Measurements from ENCODE around the gene MYH14.
"Not testable (repeated sequence)": the region's sequence is repeated elsewhere in the genome, so short reads cannot be mapped to it uniquely, and the experiment has no call there.

The MYH14 gene

DNA sequence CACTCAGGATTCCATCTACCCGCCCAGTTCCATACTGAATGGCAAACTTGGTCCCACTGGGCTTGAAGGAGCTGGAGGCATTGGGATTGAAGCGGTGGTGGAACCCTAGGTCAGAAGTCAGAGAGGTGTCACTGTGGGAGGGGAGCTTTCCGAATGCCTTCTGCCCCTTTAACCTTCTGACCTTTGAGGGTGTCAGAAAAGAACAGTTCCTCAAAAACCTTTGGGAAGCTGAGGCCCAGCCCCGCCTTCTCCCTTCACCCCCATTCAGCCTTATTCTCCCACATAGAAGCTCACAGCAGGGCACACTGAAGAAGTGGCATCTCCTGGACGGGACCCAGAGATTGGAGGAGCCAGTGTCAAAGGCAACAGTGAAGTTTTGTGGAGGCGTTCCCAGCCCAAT lies 133.6 kb downstream of the MYH14 start:
- DNase-seq = not testable (repeated sequence)

DNA sequence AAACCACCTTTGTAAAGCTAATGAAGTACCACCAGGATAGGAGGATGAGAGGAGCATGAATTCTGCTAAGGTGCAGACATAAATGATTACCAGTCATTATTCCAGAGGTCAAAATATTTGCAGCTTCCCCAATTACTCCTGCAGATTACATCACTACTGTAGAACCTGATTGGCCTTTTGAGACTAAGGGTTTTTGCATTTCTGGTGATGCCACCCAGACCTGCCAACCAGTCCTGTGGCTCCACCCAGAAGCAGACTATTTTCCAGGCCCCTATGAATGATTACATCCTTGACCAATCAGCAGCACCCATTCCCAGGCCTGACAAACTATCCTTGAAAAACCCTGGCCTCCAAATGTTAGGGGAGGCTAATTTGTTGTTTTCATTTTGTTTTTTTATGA lies 136.9 kb downstream of the MYH14 start:
- no peak for DNase-seq

DNA sequence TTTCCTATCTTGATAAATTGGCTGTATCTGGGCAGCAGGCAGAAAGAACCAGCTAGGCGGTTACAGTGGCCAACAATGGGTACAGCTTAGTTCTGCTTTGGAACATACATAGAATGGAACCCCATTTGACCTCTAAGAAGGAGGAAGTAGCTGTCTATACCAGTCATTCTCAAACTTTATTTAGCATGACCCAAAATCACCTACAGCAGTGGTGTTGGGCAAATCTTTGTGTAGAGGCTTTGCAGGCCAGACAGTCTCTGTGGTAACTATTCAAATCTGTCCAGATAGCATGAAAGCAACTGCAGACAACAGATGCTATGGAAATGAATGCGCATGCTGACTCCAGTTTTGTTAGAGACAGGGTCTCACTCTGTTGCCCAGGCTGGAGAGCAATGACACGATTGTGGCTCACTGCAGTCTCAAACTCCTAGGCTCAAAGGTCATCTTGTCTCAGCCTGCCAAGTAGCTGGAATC lies 137.7 kb downstream of the MYH14 start:
- no peak for DNase-seq

DNA sequence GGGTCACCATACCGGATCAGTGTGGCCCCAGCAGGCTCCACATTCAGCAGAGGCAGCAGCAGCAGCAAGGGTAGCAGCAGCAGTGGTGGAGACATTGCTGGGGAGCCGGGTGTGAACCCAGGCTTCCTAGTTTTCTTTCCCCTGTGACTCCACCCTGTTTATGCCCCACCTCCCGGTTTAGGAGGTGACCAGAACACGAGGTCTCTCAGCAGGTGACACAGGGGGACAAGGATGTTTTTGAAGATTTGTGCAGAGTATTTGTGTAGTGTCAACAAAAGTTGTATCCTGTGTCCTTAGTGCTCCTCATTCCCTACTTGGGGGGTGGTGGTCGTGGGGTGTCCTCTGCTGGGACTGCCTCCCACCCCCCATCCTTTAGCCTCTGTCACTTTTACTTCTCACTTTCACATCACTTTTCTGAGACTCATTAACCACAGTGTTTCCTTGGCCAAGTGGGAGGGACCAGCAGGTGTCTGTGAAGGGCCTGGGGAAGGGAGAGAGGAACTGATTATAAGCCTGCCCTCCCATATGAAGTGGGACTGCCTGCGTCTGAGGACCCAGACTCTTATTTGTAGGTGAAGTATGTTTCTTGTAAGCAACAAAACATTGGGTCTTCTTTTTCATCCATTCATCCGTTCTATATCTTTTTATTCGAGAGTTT lies 141.4 kb downstream of the MYH14 start:
- DNase-seq = no peak

DNA sequence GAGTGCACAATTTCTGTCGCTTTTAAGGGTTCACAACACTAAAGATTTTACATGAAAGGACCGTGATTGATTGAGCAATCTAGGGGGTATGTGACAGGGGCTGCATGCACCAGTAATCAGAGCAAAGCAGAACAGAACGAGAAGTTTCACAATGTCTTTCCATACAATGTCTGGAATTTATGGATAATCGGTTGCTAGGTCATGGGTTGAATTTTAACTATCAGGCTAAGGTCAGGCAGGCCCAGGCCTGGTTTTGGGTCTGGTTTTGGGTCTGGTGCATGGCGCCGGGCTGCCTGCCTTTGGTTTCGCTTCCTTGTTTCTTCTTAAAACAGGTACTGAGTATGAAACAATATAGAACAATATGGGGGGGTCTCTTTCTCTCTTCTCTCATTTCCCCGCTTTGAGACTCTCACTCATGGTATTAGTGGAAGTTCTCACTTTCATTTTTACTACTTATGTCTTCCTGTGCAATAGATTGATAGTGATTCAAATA lies 143.7 kb downstream of the MYH14 start:
- DNase-seq = not testable (repeated sequence)

DNA sequence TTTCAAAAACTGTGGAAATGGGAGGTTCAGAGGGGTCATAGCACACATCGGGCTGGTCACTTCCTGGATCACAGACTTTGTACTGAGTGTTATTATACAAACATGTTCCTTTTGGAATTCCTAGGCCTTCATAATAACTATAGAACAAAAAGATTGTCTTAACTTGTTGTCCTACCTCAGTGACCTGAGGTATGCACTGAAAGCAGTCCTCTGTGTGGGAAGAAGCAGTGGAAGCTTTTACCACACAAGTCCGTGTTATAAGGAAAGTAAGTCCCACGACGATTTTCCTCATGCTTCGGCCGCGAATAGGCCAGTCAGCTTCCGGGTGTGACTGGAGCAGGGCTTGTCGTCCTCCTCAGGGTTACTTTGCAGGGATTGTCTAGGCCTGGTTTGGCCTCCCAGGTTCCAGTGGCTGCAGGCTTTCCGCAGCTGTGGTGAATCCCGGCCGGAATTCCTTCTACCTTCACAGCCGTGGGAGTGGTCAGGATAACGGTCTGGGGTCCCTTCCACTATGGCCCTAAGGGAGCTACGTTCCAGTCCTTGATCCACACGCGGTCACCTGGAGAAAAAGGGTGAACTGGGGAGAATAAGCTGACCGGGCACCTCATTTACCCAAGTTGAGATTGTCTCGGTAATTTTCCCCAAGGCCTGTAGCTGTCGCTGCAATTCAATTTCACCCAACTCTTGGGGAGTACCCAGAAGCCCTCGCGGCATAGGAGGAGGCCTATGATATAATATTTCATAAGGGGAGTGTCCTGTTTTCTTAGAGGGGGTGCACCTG lies 146.0 kb downstream of the MYH14 start:
- no peak for DNase-seq

DNA sequence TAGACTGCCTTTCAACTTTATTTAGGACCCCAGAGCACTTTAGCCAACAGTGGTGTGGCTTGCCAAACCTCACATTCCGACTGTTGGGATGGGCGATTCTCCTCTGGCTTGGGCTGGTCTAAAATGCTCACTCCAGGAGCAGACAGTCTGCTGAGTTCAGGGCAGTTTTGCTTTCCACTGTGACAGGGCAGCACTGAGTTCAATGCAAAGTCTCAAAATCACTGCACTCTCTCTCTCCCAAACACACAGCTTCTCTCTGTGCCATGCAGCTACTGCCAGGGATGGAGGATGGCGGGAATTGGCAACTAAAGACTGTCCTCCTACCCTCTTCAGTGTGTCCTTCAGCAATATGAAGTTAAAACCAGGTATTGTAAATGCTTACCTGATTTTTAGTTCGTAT lies 148.8 kb downstream of the MYH14 start:
- no peak for DNase-seq

DNA sequence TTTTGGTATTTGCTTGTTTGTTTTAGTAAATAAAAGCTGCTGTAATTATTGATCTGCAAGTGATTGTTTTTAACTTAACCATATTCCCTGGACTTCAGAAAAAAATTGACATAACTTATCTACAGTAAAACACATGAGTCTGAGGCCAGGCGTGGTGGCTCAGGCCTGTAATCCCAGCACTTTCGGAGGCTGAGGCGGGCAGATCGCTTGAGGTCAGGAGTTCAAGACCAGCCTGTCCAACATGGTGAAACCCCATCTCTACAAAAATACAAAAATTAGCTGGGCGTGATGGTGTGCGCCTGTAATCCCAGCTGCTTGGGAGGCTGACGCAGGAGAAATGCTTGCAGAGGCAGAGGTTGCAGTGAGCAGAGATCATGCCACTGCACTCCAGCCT lies 150.1 kb downstream of the MYH14 start:
- DNase-seq = not testable (repeated sequence)

DNA sequence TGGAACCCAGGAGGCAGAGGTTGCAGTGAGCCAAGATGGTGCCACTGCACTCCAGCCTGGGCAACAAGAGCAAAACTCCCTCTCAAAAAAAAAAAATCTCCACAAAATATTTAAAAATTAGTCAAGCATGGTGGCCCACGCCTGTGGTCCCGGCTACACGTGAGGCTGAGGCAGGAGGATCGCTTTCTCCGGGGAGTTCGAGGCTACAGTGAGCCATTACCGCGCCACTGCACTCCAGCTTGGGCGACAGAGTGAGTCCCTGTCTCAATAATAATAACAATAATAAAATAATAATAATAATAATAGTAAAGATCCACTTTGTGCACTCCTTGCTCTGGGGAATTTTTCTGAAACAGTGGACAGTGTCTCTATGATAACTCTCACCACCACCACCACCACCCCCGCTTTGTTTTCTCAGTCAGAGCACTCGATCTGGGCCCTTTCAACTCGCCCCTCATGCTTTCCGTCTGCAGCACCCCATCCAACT lies 153.3 kb downstream of the MYH14 start:
- DNase-seq = no peak

DNA sequence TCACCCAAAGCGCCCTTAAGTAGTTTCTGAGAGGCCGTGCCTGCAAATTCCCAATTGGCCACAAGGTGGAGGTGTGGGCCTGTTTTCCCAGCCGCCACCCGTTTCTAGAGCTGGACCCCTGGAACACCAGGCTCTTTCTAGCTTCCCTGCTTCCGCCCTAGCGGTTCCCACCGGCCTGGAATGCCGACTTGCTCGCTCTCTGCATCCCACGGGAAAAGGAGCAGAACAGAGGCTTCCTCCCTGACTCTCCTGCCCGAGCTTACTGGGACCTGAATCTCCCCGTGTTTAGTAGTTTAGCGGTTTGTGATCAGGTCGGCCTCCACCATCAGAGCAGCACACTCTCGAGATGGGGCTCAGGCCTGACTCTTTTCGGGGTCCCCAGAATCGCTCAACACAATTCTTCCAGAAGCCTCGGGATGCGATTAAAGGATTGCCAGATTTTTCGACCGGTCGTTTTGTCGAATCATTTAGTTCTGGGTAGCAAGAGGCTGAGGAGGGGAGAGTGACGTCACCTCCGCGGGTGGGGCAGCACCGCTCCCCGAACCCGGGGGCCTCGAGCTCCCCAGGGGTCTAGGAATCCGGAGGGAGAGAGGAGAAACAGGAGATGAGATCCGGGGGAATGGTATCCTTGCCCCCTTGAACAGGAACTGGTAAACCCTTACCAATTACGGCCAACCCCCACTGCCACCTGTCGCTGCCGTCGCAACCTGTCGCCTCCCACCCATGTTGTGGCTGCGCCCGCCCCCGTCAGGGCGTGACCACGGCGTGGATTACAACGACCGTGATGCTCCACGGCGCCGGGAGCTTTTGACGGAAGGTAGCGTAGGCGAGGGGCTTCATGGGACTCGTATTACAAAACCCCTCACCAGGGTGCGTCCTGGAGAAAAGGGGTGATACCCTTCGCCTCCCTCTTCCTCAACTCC lies 154.0 kb downstream of the MYH14 start:
- peak; percentile 56 to 81 for DNase-seq

DNA sequence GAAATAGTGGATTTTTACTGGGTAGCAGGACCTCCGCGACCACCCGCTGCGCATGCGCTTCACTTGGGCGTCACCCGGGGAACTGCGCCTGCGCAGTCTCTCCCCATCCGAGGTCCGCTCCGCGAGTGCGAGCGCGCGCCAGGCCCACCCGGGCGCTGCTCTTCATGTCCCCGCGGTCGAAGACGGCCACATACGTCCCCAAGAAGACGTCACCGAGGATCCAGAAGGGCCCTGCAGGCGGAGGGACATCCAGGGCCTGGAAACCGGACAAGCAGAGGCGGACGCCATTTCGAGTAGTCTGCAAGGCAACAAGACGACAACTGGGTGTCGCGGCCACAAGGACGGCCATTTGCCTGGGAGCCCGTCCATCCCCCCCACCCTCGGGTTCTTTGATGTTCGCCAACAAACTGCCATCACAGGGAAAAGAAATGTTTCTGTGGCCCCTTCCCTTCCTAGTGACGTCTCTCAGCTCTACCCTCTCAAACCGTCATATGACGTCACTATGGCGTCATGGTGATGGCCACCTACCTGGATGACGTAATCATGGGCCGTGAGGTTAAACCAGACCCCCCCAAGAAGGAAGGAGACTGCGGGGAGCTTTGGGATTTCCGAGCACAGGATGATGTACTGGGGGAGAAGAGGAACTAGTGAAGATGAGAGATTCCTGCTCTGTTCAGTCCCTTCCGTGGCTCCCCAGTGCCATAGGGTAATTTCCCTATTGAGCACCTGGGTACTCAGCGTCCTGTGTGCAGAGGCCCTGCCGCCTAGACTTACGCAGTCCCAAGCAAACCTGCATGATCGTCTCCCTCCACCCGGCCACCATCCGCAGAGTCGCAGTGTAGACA lies 155.3 kb downstream of the MYH14 start:
- DNase-seq = no peak

DNA sequence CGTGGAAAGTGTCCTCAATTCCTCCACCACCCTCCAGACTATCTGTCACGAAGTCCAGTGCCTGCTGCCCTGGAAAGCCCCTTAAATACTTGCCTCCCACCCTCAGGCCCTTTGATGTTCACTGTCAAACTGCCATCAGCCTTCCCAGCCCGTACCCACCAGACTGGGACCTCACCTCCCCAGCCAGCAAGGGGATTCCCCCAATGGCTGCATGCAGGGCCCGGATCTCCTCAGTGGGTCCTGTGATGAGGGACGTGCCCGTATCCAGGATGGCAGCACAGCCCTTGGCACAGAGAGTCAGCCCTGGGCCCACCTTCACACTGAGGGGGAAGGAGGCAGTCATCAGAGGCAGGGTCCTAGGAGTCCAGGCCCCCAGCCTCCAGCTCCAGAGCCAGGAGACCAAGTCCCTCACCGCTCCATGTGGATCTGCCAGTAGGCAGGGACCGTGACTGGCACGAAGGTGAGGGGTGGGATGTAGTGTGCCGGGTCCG lies 156.0 kb downstream of the MYH14 start:
- DNase-seq = no peak

Data from NCI-H526 (cell line).